H1 (cell line): ENCODE results near the gene TNP1.

Experiments used
- CREB1 ChIP-seq: IDR thresholded peaks from 2 replicates; pipeline ENCODE4 v1.6.1; 2012; ENCODE audit warnings: inconsistent platforms
- CTCF ChIP-seq, 3 experiments: IDR thresholded peaks; 1 replicate in 2 of 3; 2 replicates in 1 of 3; pipeline versions ENCODE4 v1.5.1 to v1.6.1; 2011; ENCODE audit warnings: low read length in 3 of 3, mild to moderate bottlenecking in 3 of 3, inconsistent platforms in 2 of 3, low read depth in 1 of 3, moderate library complexity in 1 of 3; ENCODE audit not compliant: insufficient read depth in 1 of 3; ENCODE audit errors: control extremely low read depth in 1 of 3
- E2F6 ChIP-seq: IDR thresholded peaks from 2 replicates; pipeline ENCODE4 v1.6.1; 2012; ENCODE audit warnings: inconsistent platforms
- HDAC2 ChIP-seq, 2 experiments: fragments of 300-600 bp in 1 of 2; sonication (generic) in 1 of 2; IDR thresholded peaks; 2 replicates each; pipeline ENCODE4 v1.6.1; 2011 to 2012; ENCODE audit warnings: low read depth in 2 of 2, low read length in 2 of 2, mild to moderate bottlenecking in 2 of 2, moderate library complexity in 2 of 2, borderline replicate concordance in 1 of 2, inconsistent platforms in 1 of 2
- POLR2AphosphoS5 ChIP-seq: IDR thresholded peaks from 2 replicates; pipeline ENCODE4 v1.6.1; 2011; ENCODE audit warnings: low read depth, low read length
- RAD21 ChIP-seq, 2 experiments: IDR thresholded peaks in 1 of 2; conservative IDR thresholded peaks in 1 of 2; 2 replicates each; pipeline ENCODE4 v1.6.1; 2011; ENCODE audit warnings: low read depth in 2 of 2, low read length in 2 of 2, improper control_type of control experiment in 1 of 2, inconsistent platforms in 1 of 2, mild to moderate bottlenecking in 1 of 2, moderate library complexity in 1 of 2
- RXRA ChIP-seq: IDR thresholded peaks from 2 replicates; pipeline ENCODE4 v1.6.1; 2011; ENCODE audit warnings: low read depth, mild to moderate bottlenecking, low read length, moderate library complexity; ENCODE audit not compliant: insufficient read depth
- TCF12 ChIP-seq: IDR thresholded peaks from 2 replicates; pipeline ENCODE4 v1.6.1; 2011; ENCODE audit warnings: low read depth, mild to moderate bottlenecking, low read length

GRCh38 chr2:216859944-216860343 lies at the start of gene TNP1:
- no peak for TF ChIP-seq E2F6
- no peak for TF ChIP-seq CTCF (IDR thresholded peaks at IDR 0.05; ENCODE audit: control extremely low read depth in 1 of 3, insufficient read depth in 1 of 3, low read depth in 1 of 3, low read length in 3 of 3)
- TF ChIP-seq POLR2AphosphoS5: no peak
- TF ChIP-seq TCF12: no peak
- TF ChIP-seq RXRA: no peak
- no peak for TF ChIP-seq RAD21 (IDR thresholded peaks at IDR 0.05 in 1 of 2, conservative IDR thresholded peaks at IDR 0.05 in 1 of 2; ENCODE audit: low read depth in 2 of 2, low read length in 2 of 2)
- no peak for TF ChIP-seq HDAC2 (IDR thresholded peaks at IDR 0.05; ENCODE audit: borderline replicate concordance in 1 of 2, low read depth in 2 of 2, low read length in 2 of 2)
- TF ChIP-seq CREB1: no peak
